GM21515 (cell line): Measurements from ENCODE around the gene CORO7.
A peak's percentile ranks its signal among the peaks of the same experiment; 100 is the strongest.

ENCODE experiments used
- ATAC-seq: cut with Tn5 transposase; IDR thresholded peaks from one replicate; pipeline ENCODE4 v1.9.1; 2021; ENCODE audit not compliant: unreplicated experiment

CORO7 gene

DNA sequence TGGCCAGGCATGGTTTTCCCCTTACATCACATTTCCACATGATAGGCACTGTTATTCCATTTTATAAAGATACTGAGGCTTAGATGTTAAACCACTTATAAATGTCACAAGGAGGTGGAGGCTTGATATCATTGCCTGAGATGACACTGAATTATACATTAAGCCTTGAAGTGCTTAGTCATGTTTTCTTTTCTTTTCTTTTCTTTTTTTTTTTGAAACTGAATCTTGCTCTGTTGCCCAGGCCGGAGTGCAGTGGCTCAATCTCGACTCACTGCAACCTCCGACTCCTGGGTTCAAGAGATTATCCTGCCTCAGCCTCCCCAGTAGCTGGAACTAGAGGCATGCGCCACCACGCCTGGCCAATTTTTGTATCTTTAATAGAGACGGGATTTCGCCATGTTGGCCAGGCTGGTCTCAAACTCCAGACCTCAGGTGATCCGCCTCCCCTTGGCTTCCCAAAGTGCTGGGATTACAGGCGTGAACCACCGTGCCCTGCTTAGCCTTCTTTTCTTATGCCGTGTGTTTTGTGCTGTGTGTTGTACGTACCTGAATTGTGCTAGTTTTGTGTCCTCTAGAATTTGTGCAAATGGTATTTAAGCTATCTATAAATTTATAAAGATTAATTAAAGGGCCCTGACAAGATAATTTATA, 10.5 kb upstream of the CORO7 start:
- no peak for ATAC-seq

DNA sequence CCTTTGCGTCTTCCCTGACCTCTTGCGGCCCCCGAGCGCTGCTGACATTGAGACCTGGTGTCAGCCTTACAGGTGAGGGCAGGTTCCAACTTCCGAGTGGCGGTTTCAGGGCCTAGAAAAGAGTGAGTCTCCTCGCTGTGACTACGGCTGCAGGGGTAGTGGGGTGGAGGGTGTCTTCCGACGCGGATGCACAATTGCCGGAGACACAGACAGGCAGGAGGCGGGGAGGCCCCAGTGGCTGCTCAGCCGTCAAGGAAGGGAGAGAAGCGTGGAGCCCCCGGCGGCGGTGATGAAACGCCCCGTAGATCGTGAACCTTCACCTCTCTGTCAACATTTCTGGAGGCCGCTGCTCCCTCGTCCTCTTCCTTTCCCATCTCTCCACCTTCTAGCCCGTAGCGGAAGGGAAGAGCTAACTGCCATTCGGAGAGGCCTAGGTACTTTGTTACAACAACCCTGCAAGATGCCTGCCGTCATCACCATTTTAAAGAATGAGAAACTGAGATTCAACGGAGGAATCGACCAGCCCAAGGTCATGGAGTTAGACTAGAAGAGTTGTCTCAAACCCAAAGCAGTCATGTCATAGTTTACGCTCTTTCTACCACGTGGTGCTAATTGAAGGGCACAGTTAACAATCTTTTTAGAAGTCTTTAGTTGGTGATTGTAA, 9.8 kb upstream of the CORO7 start:
- peak; percentile 18 for ATAC-seq

DNA sequence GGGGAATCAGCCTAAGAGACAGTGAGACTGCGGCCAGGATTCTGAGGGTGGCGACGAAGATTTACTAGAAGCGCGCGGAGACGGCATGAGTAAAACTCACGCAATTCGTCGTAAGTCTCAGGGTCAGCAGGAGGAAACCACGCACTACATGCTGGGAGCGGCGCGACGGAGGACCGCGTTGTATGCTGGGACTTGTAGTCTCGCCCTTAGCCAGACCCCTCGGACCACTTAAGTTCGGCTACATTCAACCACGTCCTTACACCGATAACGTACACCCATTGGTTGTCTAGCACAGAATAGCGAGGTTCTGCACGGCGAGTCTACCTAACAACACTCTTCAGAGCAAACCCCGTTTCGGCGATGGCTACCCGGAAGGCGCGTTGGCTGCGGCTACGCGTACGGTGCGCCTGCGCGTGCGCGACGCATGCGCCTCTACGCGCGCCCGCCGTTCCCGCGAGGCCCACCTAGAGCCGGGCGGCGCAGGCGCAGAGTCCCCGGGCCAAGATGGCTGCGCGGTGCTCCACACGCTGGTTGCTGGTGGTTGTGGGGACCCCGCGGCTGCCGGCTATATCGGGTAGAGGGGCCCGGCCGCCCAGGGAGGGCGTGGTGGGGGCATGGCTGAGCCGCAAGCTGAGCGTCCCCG, 9.1 kb upstream of the CORO7 start, which contains the start of gene DNAJA3:
Gene DNAJA3 (plus strand): TSS at position 491 of the 643 bp plus-strand sequence. CDS start 14 bp downstream, at position 505.
- peak; percentile 86 for ATAC-seq

DNA sequence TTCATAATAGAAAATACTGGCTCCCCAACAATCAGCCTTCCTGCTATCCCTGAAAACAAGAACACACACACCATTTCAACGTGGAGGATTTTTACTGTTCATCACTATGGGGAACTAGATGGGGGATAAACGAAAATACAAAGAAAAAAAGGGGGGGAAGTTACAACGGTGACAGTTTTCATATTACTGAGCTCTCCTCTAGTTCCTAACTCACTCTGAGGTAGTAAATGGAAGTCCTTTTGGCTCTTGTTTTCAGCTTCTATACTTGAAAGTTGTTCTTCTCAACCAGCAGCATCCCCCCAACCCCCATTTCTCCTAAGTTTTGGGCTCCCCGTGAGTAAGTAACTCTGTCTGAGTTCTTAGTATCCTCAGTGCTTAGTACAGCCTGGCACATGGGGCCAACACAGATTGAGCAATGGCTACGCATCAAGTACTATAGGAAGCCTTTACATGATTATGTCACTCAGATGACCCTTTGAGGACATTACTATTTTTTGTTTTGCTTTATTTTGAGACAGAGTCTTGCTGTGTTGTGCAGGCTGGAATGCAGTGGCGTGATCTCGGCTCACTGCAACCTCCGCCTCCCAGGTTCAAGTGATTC, 4.2 kb upstream of the CORO7 start:
- no peak for ATAC-seq

DNA sequence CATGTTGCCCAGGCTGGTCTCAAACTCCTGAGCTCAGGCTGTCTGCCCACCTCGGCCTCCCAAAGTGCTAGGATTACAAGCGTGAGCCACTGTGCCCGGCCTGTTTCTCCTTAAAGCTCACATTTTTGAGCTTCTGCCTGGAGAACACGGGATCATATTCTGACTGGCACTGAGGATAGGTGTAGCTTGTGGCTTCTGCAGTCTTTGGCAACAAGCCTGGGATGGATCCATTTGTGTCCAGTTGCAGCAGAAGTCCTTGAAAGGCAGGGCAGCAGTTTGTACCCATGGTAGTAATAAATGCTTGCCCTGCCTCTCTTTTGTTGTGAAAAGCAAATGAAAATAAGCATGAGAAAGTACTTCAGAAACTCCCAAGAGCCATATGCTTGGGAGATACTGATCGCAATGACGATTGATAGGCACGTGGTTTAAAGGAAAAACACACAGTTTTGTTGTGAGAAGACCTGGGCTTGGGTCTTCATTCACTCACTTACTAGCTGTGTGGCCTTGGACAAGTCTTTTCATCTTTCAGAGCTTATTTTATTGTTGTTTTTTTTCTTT, 3.1 kb upstream of the CORO7 start:
- no peak for ATAC-seq

DNA sequence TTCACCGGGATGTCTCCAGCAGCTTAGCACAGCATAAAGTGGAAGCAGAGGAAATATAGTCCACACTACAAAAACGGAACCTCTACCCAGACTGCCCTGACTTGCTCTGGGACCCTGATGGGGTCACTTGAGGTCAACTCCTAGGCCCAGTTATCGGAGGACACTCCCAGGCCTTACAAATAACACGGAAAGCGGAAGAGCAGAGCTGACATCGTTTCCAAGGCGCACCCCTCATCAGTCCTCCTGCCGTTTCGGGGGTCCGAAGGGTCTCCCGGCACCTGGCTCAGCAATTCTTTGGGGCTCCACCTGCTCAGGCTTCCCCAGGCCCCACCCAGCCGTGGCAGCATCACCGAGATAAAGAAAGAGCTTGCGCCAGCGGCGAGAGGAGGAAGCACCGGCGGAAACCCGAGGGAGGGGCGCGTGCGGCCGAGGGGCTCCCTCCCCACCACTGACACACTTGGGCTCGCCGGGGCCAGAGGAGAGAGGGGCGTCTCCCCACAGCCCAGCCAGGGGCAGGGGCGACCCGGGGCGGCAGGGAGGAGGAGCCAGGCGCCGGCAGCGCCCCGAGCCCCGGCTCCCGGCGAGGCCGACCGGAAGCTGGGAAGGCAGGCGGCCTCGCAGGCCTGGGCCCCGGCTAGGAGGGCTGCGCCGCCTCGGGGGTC, 727 bp downstream of the CORO7 start:
- ATAC-seq = no peak

DNA sequence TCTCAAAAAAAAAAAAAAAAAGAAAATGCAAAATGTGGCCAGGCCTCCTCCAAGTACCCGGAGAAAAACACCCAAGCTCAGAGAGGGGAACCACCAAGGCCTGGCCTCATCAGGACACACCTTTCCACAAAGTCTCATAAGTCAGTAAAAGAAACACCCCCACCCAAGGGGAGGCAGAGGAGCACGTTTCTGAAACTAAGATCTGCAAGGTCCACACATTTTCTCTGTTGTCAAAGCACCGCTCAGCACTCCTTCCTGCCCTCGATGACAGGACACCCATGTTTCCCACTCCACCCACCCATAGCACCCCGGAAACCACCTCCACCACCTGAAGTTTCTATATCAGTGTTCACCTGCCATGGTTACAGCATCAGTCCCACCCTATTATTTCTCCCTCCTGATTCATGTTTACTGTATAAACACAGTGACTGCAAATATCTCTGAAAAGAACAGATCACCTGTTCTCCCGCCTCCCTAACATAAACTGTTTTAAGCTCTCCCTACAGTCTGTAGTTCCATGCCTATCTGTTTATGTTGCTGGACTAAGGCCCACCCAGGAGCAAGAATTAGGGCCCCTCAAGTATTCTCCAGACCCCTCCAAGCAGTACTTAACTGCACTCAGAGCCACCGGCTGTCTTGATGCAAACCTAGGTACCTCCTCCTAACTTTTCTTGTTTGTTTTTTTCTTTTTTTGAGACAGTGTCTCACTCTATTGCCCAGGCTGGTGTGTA, 2.0 kb downstream of the CORO7 start:
- ATAC-seq = peak; percentile 65

DNA sequence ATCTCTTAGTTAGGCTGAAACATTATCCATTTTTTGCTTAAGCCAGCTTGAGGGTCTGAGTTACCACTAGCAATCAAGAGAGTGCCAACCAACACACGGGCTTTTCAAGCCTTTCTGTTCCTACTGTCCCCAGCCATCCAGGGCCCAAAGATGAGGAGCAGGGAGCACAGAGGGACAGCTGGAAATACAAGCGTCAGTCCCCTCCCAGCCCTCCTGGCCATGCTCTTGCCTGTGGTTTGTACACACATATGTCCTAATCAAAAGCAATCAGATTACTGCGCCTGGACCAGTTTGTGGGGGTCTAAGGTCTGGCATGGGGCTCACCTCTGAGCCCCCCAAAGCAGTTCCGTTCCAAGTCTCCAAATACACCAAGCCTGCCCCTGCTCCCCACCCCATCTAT, 3.5 kb downstream of the CORO7 start:
- ATAC-seq = no peak

DNA sequence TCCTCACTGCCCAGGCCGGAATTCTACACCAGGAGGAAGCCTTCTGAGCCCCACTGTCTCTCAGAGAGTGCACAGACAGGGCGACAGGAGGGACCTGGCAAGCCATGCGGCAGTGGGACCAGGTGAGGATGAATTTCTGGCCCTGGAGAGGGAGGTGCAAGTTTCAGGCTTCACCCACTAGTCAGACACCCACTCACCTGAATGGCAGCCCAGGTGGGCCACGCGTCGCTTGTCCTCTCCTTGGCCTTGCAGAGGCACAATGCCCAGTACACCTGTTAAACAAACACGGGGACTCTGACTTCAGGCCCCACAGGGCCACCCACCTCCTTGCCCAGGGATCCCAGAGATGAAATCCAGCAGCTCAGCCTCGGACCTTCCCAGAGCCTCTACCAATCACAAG, 4.2 kb downstream of the CORO7 start:
- no peak for ATAC-seq

DNA sequence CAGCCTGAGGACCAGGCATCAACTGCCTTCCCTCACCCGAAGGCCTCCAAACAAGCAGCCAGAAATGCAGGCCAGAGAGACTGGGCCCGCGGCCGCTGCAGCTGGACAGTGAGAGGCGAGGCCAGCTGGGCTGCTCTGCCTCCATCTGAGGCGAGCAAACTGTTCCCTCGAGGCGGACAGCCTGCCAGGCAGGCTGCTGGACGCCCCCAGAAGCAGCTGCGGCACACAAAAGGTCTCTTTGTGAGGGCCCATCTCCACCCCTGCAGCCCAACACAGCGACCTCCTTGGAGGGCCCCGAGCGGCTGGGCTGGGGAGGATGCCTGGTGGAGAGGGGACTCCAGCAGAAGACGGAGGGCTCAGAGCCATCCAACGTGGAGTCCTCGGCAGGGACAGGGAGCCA, 4.7 kb downstream of the CORO7 start:
- no peak for ATAC-seq

DNA sequence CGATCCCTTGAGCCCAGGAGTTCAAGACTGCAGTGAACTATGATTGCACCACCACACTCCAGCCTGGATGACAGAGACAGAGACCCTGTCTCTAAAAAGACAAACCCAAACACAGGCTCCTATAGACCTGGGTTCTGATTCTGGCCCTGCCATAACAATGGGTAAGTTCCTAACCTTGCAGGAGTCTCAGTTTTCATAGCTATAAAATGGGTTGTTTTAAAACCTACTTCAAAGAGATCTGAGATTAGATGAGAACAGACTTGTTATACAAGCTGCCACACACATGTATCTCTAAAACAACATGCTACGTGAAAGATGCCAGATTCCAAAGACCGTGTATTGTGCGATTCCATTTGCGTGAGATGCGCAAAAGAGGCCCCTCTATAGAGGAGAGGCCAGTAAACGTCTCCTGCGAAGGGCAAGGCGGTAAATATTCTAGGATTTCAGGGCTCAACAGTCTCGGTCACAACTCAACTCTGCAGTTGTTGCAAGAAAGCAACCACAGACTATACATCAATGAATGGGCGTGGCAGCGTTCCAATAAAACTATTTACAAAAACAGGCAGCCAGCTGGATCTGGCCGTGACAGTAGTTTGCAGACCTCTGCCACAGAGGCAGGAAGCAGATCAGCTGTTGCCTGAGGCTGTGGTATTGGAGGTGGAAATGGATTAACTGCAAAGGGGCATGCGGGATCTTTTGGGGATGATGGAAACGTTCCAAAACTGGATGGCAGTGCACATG, 5.9 kb downstream of the CORO7 start:
- no peak for ATAC-seq

DNA sequence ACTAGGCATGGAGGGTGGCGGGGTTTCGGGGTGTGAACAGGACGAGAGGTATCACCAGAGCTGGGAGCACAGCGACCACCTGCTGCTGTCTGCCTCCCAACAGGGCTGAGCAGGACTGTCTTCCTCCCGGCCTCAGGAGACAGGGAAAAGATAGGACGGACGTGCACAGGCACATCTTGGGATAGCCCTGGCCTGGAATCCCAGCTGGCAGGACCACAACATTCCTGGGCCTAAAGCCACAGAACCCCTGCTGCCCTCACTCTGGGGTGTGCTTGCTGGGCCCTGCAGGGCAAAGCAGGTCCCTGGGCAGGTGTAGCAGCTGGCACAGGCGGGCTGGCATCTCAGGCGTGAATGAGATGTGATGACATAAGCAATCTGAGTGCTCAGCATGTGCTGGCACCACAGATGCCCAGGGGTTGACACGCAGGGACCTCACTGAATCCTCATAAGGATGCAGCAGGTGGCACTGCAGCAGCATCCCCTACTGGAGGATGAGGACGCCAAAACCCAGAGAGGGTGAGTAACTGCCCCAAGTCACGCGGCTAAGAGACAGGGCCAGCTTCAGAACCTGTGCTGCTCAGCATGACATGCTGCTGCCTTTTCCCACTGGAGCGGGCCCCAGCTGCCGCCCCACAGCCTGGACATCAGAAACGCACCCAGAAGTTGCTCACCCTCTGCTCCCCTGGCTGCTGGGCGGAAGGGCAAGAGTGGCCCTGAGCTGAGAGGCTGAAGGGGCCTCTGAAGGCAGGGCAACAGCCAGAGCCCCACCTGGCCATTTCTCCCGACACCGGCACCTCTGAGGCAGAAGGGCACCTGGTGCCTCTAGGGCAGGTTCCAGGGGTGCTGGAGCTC, 7.1 kb downstream of the CORO7 start:
- no peak for ATAC-seq

DNA sequence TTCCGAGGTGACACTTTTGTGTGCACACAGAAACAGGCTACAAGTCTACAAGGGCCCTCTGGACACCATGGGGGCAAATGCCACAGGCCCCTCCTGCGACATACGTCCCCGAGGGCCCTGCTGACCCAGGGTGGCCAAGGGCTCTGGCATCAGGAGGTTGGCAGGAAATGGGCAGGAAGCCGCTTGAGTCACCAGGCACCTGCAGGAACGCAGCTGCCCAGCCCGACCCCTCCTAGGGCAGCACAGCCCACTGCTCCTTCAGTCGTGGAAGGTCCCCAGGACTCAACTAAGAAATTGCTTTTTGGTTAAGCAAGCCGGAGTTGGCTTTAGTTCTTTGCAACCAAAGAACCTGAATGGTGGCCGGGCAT, 8.1 kb downstream of the CORO7 start:
- ATAC-seq = no peak

DNA sequence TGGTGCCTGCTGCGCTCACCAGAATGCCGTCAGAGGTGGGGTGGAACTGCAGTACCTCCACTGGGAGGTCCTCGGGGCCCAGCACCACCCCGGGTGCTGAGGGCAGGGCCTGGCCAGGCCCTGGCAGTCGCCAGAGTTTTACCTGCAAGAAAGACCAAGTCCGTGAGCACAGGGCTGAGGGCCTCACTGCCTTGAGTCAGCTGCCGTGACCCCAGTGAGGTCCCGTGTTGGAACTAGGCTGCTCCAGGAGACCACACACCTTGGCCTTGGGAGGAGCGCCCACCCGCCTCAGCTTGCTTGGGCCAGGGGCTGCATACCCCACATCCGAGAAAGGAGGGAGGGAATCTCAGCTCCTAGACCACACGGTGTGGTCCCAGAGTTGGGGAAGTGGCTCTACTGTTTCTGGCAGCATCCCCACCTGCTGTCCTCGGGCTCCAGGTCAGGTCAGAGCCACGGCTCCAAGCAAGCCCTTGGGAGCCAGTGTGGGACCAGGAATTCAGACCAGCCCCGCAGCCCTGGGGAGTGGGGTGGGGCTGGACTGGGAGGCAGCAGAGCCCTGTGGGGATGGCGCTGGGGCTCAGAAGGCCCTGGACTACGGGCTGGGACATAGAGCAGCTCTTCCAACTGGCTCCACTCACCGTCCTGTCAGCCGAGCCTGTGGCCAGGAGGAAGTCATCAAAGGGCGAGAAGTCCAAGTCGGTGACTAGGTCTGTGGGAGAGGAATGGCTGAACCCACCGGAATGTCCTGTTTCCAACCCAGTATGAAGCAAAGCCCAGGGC, 8.7 kb downstream of the CORO7 start:
- ATAC-seq = no peak

DNA sequence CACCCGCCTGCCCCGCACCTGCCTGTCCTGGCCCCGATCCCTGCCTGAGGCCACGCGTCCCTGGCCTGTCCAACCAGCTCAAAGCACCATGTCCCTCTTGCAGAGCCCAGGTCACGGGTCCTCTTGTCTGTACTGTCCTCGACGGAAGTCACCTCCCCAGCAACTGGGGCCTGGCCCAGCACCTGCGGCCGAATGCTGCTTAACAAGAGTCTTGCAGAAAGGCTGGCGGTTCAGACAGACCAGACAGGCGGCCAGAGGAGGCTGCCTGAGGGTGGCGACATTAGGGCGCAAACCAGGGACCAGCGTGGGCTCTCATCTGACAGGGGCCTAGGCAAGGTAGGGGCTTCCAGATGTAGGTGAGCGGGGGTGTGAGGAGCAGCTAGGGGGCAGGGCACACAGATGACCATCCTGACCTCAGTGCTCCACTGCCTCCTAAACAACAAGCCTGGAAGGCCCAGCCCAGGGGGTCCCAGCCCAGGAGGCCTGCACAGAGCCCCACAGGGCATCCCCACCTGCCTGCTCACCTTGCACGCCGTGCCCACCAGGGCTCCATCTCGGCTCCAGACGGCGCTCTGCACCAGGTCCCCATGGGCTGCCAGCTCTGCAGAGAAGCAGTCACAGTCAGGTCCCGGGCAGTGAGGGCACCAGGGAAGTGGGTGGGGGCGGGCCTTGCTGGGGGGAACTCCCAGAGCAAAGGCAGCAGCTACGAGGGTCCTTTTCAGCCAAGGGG, 11.3 kb downstream of the CORO7 start:
- no peak for ATAC-seq

DNA sequence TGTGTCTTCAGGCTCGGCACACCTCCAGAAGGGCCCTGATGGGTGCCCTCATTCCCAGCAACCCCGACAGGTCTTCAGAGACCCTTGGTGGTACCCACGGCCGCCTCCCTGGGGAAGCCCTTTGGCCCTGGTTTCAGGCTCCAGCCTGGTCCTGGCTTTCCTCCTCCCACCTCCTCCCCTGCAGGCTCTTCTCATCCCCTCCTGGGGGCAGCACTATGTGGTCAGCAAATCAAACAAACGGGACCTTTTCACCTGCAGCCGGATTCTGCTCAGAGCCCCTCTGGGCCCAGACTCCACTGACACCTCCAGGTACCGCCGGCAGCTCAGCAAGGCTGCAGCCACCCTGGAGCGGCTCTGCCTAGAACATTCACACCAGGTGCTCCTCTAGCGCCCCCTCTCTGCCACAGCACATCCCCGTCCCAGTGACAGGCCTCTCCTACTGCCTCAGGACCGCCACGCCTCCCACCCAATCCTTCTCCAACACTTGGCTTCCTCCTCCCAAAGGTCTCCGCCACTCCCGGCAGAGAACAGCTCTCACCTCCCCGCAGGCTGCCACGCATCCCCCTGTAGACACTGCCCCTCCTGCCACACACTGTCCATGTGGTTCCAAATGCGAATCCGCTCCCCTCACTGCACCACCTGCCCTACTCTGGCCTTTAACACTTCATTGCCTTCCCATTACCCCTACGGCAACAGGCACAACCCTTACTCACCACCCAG, 12.0 kb downstream of the CORO7 start:
- no peak for ATAC-seq
